COLO668 (cell line): ENCODE results near the gene RANBP9.
A peak's percentile ranks its signal among the peaks of the same experiment; 100 is the strongest.

ENCODE experiments used
- DNase-seq: peaks from one replicate; lab custom pipeline; 2025; ENCODE audit not compliant: unreplicated experiment; lab: John Stamatoyannopoulos, UW

Gene RANBP9

GRCh38 chr6:13711733-13712598, at the start of gene RANBP9:
RANBP9 (minus strand) TSS chr6:13711835; CDS start chr6:13711505, 330 bp downstream.
- peak; percentile 94 for DNase-seq

- no peak for DNase-seq
These were observed 49.0 kb upstream of the RANBP9 start for GRCh38 chr6:13760307-13761304.

GRCh38 chr6:13759025-13759424, 47.4 kb upstream of the RANBP9 start:
- DNase-seq: no peak

GRCh38 chr6:13754644-13755043, 43.0 kb upstream of the RANBP9 start:
- no peak for DNase-seq

- no peak for DNase-seq
These were observed 32.1 kb upstream of the RANBP9 start for GRCh38 chr6:13743736-13744127.

GRCh38 chr6:13742961-13743735, 31.5 kb upstream of the RANBP9 start:
- DNase-seq: no peak

GRCh38 chr6:13741365-13741764, 29.7 kb upstream of the RANBP9 start:
- no peak for DNase-seq

- DNase-seq: no peak
These were observed 23.4 kb upstream of the RANBP9 start for GRCh38 chr6:13735031-13735430.

GRCh38 chr6:13733178-13733887, 21.7 kb upstream of the RANBP9 start:
- peak; percentile 14 for DNase-seq

- DNase-seq: no peak
These were observed 19.1 kb upstream of the RANBP9 start for GRCh38 chr6:13730704-13731103.

- DNase-seq: no peak
These were observed 18.3 kb upstream of the RANBP9 start for GRCh38 chr6:13729891-13730290.

- DNase-seq: no peak
These were observed 13.9 kb upstream of the RANBP9 start for GRCh38 chr6:13725570-13725969.

- DNase-seq: no peak
These were observed 13.4 kb upstream of the RANBP9 start for GRCh38 chr6:13725052-13725451.

- DNase-seq: no peak
These were observed 12.5 kb upstream of the RANBP9 start for GRCh38 chr6:13724182-13724581.

- no peak for DNase-seq
These were observed 11.2 kb upstream of the RANBP9 start for GRCh38 chr6:13722880-13723279.

- DNase-seq: no peak
These were observed 6.5 kb upstream of the RANBP9 start for GRCh38 chr6:13718123-13718458.

- no peak for DNase-seq
These were observed 5.3 kb upstream of the RANBP9 start for GRCh38 chr6:13716955-13717295.

- DNase-seq: no peak
These were observed 4.8 kb upstream of the RANBP9 start for GRCh38 chr6:13716225-13716954.

- no peak for DNase-seq
These were observed 3.8 kb upstream of the RANBP9 start for GRCh38 chr6:13715444-13715883.

GRCh38 chr6:13712599-13712898, 914 bp upstream of the RANBP9 start:
- no peak for DNase-seq
